Measurements from ENCODE around the gene IDH2. TPM values are rescaled to one million over a fixed set of nuclear protein-coding genes. Genes with fewer than 3 reads are reported as not detected.

Gene IDH2
- total RNA-seq, 6 experiments from 2014 or later: 115 to 371 (median 261) TPM

DNA sequence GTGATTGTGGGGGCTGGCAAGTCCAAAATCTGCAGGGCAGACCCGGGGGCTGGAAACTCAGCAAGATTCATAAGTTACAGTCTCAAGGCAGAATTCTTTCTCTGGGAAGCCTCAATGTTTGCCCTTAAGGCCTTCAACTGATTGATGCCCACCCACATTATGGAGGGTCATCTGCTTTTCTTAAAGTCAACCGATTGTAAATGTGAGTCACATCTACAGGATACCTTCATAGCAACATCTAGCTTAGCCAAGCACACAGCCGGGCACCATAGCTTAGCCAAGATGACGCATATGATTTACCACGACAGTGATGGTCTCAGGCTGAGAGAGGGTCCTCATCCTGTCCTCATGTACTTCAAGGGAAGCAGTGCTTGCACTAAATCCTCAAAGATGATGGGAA is 43.5 kb downstream of the IDH2 start:
- intact Hi-C loops (cut with DNase I): no loop called here
- H3K36me3 ChIP-seq: no peaks in the 10 kb centered on the region
- ATAC-seq (no peak), DNase-seq (no peak)
- H3K9me3 ChIP-seq: no peaks in the 10 kb centered on the region
- peaks cover 0 to 16% (median 5%) of the 10 kb centered on the region in 4 donors for H3K4me1 ChIP-seq
- TF ChIP-seq, protein P1, sequence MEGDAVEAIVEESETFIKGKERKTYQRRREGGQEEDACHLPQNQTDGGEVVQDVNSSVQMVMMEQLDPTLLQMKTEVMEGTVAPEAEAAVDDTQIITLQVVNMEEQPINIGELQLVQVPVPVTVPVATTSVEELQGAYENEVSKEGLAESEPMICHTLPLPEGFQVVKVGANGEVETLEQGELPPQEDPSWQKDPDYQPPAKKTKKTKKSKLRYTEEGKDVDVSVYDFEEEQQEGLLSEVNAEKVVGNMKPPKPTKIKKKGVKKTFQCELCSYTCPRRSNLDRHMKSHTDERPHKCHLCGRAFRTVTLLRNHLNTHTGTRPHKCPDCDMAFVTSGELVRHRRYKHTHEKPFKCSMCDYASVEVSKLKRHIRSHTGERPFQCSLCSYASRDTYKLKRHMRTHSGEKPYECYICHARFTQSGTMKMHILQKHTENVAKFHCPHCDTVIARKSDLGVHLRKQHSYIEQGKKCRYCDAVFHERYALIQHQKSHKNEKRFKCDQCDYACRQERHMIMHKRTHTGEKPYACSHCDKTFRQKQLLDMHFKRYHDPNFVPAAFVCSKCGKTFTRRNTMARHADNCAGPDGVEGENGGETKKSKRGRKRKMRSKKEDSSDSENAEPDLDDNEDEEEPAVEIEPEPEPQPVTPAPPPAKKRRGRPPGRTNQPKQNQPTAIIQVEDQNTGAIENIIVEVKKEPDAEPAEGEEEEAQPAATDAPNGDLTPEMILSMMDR (IDR thresholded peaks at IDR 0.05): no peak
- TF ChIP-seq POLR2A (IDR thresholded peaks at IDR 0.05): no peak
- 78% methylated on average over 2 of the region's 5 CpGs for WGBS (ENCODE audit: insufficient coverage, low coverage, low lambda C conversion rate, missing lambda C conversion rate)
- H3K27ac ChIP-seq: peak overlapping the region; percentile 15 to 63 (median 61)
- no peaks in the 10 kb centered on the region for H3K27me3 ChIP-seq
- no peak overlapping the region for H3K4me3 ChIP-seq

DNA sequence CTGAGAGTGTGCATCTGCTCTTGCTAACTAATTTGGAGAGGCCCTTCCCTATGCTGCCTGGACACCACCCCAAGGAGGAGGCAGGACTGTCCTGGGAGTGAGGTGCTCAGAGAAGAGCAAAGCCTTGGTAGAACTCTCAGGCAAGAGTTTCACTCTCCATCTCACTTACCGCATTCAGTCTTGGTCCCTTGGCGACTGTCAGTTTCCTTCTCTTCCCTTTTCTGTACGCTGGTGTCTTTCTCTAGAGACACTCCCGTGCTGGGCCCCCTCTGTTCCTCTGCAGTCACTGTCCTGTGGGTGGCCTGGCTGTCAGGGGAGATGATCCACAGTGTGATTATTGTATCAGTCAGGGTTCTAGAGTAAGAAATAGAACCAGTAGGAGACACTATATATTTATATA is 44.0 kb downstream of the IDH2 start:
- 68% methylated on average over 3 of the region's 4 CpGs for WGBS (ENCODE audit: insufficient coverage, low coverage, low lambda C conversion rate, missing lambda C conversion rate)
- peaks cover 0 to 16% (median 5%) of the 10 kb centered on the region in 4 donors for H3K4me1 ChIP-seq

DNA sequence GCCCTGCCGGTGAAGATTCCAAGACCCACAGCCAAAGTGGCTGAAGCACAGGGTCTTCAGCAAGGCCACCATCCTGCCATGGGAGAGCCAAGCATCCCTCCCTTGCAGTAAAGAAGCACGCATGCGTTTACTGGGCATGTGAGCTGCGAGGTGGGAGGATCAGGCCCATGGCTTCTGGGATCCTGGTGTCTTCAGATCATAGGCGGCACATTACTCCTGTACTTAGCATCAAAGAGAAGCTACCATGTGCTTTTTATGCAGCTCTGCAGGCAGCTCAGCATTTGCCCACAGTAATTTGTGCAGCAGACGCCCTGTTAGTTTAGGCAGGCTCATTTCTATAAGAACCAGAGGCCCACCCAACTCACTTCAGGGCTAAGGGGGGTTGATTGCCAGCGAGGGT is 45.7 kb downstream of the IDH2 start:
- no peak for ATAC-seq

More for the DNA sequence above, 44.0 kb downstream of the IDH2 start:
- intact Hi-C loops (cut with DNase I): no loop called here
- Histone ChIP-seq H3K27me3 (no peaks in the 10 kb centered on the region), H3K27ac (peak overlapping the region in 2 of 3 donors; percentile 29 to 51), H3K4me3 (no peak overlapping the region), H3K9me3 (no peaks in the 10 kb centered on the region), H3K36me3 (no peaks in the 10 kb centered on the region)
- no peak for DNase-seq
- TF ChIP-seq, protein P1 (IDR thresholded peaks at IDR 0.05): no peak
- TF ChIP-seq POLR2A (IDR thresholded peaks at IDR 0.05): no peak
- peak in 1 of 4 donors; percentile 5 for ATAC-seq

DNA sequence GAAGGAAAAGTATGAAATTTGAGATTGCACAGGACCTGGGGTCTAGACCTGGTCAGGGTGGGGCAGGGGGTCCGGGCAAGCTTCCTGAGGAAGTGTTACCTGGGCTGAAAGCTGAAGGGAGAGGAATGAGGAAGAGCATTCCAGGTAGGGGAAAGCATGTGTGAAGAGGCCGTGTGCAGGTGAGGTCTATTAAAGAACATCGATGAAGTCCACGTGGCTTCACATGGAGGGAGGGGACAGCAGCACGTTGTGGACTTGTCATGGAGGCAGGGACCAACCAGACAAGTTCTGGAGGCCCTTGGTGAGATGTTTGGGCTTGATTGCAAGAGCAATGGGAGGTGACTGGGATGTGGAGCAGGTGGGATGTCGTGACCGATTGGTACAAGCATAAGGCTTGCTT is 47.1 kb downstream of the IDH2 start:
- intact Hi-C loops (cut with DNase I): no loop called here
- Histone ChIP-seq H3K4me3 (no peak overlapping the region), H3K4me1 (peaks cover 0 to 16% (median 5%) of the 10 kb centered on the region in 4 donors), H3K36me3 (no peaks in the 10 kb centered on the region), H3K9me3 (no peaks in the 10 kb centered on the region), H3K27me3 (no peaks in the 10 kb centered on the region), H3K27ac (no peak overlapping the region)
- no peak for TF ChIP-seq POLR2A (IDR thresholded peaks at IDR 0.05)
- TF ChIP-seq, protein P1 (IDR thresholded peaks at IDR 0.05): no peak
- DNase-seq: no peak
- peak in 1 of 4 donors; percentile 22 for ATAC-seq
- WGBS (ENCODE audit: insufficient coverage, low coverage, low lambda C conversion rate, missing lambda C conversion rate): 72% methylated on average over 7 of the region's 7 CpGs

More for the DNA sequence above, 45.7 kb downstream of the IDH2 start:
- H3K4me3 ChIP-seq: no peak overlapping the region
- no peaks in the 10 kb centered on the region for H3K36me3 ChIP-seq
- no peaks in the 10 kb centered on the region for H3K27me3 ChIP-seq
- intact Hi-C loops (cut with DNase I): no loop called here
- no peak for DNase-seq
- TF ChIP-seq, protein P1 (IDR thresholded peaks at IDR 0.05): no peak
- no peak for TF ChIP-seq POLR2A (IDR thresholded peaks at IDR 0.05)
- H3K9me3 ChIP-seq: no peaks in the 10 kb centered on the region
- peaks cover 0 to 16% (median 5%) of the 10 kb centered on the region in 4 donors for H3K4me1 ChIP-seq
- H3K27ac ChIP-seq: no peak overlapping the region
- 92% methylated on average over 2 of the region's 7 CpGs for WGBS (ENCODE audit: insufficient coverage, low coverage, low lambda C conversion rate, missing lambda C conversion rate)
